SK-N-SH treated with all-trans-retinoic acid at 6 μM for 48 hours (cell line): ENCODE results near the gene NCKAP5.

ENCODE experiments used
- ATAC-seq: fragments of 200-7000 bp; cut with Tn5 transposase; 3 replicates; pipeline ENCODE4 v1.9.1; 2020; ENCODE audit warnings: mild to moderate bottlenecking, moderate library complexity
- ARNTL ChIP-seq: fragments of 450-650 bp; formaldehyde crosslinking; IDR thresholded peaks from 2 replicates; pipeline ENCODE4 v1.5.0; 2020; ENCODE audit warnings: low read depth, mild to moderate bottlenecking, moderate library complexity, borderline replicate concordance
- CSDC2 ChIP-seq: fragments of 250-450 bp; sonication (Bioruptor Pico); IDR thresholded peaks from 2 replicates; pipeline ENCODE4 v1.5.0; 2020; ENCODE audit warnings: mild to moderate bottlenecking, moderate library complexity
- ESRRG ChIP-seq: fragments of 250-450 bp; sonication (Bioruptor Pico); IDR thresholded peaks from 2 replicates; pipeline ENCODE4 v1.6.1; 2021; ENCODE audit warnings: mild to moderate bottlenecking
- GLIS3 ChIP-seq: fragments of 250-450 bp; sonication (Bioruptor Pico); IDR thresholded peaks from 2 replicates; pipeline ENCODE4 v1.5.0; 2020; ENCODE audit warnings: mild to moderate bottlenecking, moderate library complexity
- OSR1 ChIP-seq: fragments of 250-450 bp; sonication (Bioruptor Pico); IDR thresholded peaks from 2 replicates; pipeline ENCODE4 v1.8.0; 2022; ENCODE audit warnings: moderate library complexity, mild to moderate bottlenecking, inconsistent platforms
- PPARA ChIP-seq: fragments of 250-450 bp; sonication (Bioruptor Pico); IDR thresholded peaks from 2 replicates; pipeline ENCODE4 v1.5.0; 2020; ENCODE audit warnings: mild to moderate bottlenecking, borderline replicate concordance
- RARB ChIP-seq: fragments of 250-450 bp; sonication (Bioruptor Pico); IDR thresholded peaks from 2 replicates; pipeline ENCODE4 v1.8.0; 2021; ENCODE audit warnings: mild to moderate bottlenecking, moderate library complexity
- SNAI2 ChIP-seq: fragments of 250-450 bp; sonication (Bioruptor Pico); IDR thresholded peaks from 2 replicates; pipeline ENCODE4 v1.5.0; 2020; ENCODE audit warnings: mild to moderate bottlenecking, moderate library complexity
- TCF4 ChIP-seq: fragments of 250-450 bp; sonication (Bioruptor Pico); IDR thresholded peaks from 2 replicates; pipeline ENCODE4 v1.8.0; 2021; ENCODE audit warnings: mild to moderate bottlenecking, moderate library complexity, borderline replicate concordance
- TOX ChIP-seq: fragments of 250-450 bp; sonication (Bioruptor Pico); IDR thresholded peaks from 2 replicates; pipeline ENCODE4 v1.8.0; 2021; ENCODE audit warnings: mild to moderate bottlenecking, moderate library complexity, borderline replicate concordance
- ZC3H10 ChIP-seq: fragments of 250-450 bp; sonication (Bioruptor Pico); IDR thresholded peaks from 2 replicates; pipeline ENCODE4 v1.5.1; 2021; ENCODE audit warnings: mild to moderate bottlenecking, moderate library complexity
- ZFP3 ChIP-seq: fragments of 250-450 bp; sonication (Bioruptor Pico); IDR thresholded peaks from 2 replicates; pipeline ENCODE4 v1.5.0; 2020; ENCODE audit warnings: mild to moderate bottlenecking, moderate library complexity
- ZFP30 ChIP-seq: fragments of 450-650 bp; formaldehyde crosslinking; IDR thresholded peaks from 2 replicates; pipeline ENCODE4 v1.5.0; 2022; ENCODE audit warnings: mild to moderate bottlenecking, moderate library complexity
- ZNF565 ChIP-seq: fragments of 450-650 bp; formaldehyde crosslinking; conservative IDR thresholded peaks from 2 replicates; pipeline ENCODE4 v1.5.0; 2020; ENCODE audit warnings: low read depth, mild to moderate bottlenecking, moderate library complexity
- ZNF70 ChIP-seq: fragments of 450-650 bp; formaldehyde crosslinking; IDR thresholded peaks from 2 replicates; pipeline ENCODE4 v1.5.0; 2020; ENCODE audit warnings: mild to moderate bottlenecking, moderate library complexity
- ZNF8 ChIP-seq: fragments of 450-650 bp; formaldehyde crosslinking; IDR thresholded peaks from 2 replicates; pipeline ENCODE4 v1.5.0; 2020; ENCODE audit warnings: mild to moderate bottlenecking, moderate library complexity
- TF ChIP-seq, protein P1 (sequence below): fragments of 250-450 bp; sonication (Bioruptor Pico); IDR thresholded peaks from 2 replicates; pipeline ENCODE4 v1.5.1; 2021; ENCODE audit warnings: mild to moderate bottlenecking, moderate library complexity
- TF ChIP-seq, protein P2 (sequence below): fragments of 250-450 bp; sonication (Bioruptor Pico); IDR thresholded peaks from 2 replicates; pipeline ENCODE4 v1.5.1; 2020; ENCODE audit warnings: low read depth, mild to moderate bottlenecking, moderate library complexity
- TF ChIP-seq, protein P3 (sequence below): fragments of 250-450 bp; sonication (Bioruptor Pico); IDR thresholded peaks from 2 replicates; pipeline ENCODE4 v1.8.0; 2021; ENCODE audit warnings: low read depth, mild to moderate bottlenecking, moderate library complexity, borderline replicate concordance
- TF ChIP-seq, protein P4 (sequence below): fragments of 250-450 bp; sonication (Bioruptor Pico); IDR thresholded peaks from 2 replicates; pipeline ENCODE4 v1.5.0; 2020; ENCODE audit warnings: mild to moderate bottlenecking, moderate library complexity

The NCKAP5 gene

DNA sequence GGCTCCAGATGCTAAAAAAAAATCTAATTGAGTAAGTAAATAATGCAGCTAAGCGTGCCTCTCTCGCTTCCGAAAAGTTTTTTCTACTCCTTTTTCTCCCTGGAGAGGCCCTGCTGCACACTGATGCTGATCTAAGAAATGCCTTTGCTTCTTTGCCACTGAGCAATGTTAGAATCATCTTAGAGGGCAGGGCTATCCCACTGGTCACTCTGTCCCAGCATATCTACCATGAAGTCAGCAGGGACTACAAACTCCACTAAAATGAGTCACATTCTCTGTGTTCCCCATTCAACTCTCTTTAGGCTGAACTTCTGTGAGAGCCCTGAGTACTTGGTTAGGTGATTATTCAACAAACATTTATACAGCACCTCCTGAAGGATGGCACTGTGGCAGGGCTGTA lies 770.7 kb downstream of the NCKAP5 start (continued):
- TF ChIP-seq ARNTL (no peak), ZNF70 (CRISPR knock-in tag) (no peak), TCF4 (CRISPR knock-in tag) (no peak), RARB (CRISPR knock-in tag) (no peak), ZNF565 (CRISPR knock-in tag) (no peak), SNAI2 (CRISPR knock-in tag) (no peak)
- TF ChIP-seq, protein P1, sequence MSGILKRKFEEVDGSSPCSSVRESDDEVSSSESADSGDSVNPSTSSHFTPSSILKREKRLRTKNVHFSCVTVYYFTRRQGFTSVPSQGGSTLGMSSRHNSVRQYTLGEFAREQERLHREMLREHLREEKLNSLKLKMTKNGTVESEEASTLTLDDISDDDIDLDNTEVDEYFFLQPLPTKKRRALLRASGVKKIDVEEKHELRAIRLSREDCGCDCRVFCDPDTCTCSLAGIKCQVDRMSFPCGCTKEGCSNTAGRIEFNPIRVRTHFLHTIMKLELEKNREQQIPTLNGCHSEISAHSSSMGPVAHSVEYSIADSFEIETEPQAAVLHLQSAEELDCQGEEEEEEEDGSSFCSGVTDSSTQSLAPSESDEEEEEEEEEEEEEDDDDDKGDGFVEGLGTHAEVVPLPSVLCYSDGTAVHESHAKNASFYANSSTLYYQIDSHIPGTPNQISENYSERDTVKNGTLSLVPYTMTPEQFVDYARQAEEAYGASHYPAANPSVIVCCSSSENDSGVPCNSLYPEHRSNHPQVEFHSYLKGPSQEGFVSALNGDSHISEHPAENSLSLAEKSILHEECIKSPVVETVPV (CRISPR knock-in tag) = no peak

DNA sequence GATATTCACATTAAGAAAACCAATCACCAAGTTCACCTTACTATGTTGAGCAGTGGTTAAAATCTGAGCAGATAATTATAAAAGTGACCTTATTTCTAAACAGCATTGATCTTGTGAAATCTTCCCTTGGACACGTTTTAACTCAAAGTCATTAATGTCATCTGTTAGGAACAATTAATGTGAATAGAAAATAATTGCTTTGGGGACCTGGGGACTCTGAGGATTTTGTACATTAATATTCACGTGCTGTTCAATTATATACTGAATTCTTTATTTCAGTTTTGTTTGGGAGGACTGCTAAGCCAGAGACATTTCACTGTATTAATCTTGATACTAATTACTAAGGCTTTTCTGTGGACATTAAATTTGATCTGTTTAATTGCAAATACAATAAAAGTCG lies 771.2 kb downstream of the NCKAP5 start:
- no peak for TF ChIP-seq OSR1
- no peak for TF ChIP-seq ZC3H10 (CRISPR knock-in tag)
- no peak for TF ChIP-seq PPARA (CRISPR knock-in tag)
- TF ChIP-seq ARNTL = no peak
- no peak for TF ChIP-seq RARB (CRISPR knock-in tag)
- no peak for TF ChIP-seq TCF4 (CRISPR knock-in tag)
- no peak for TF ChIP-seq ZFP30
- no peak for TF ChIP-seq GLIS3 (CRISPR knock-in tag)
- TF ChIP-seq, protein P2, sequence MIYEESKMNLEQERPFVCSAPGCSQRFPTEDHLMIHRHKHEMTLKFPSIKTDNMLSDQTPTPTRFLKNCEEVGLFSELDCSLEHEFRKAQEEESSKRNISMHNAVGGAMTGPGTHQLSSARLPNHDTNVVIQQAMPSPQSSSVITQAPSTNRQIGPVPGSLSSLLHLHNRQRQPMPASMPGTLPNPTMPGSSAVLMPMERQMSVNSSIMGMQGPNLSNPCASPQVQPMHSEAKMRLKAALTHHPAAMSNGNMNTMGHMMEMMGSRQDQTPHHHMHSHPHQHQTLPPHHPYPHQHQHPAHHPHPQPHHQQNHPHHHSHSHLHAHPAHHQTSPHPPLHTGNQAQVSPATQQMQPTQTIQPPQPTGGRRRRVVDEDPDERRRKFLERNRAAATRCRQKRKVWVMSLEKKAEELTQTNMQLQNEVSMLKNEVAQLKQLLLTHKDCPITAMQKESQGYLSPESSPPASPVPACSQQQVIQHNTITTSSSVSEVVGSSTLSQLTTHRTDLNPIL (CRISPR knock-in tag) = no peak
- TF ChIP-seq, protein P3, sequence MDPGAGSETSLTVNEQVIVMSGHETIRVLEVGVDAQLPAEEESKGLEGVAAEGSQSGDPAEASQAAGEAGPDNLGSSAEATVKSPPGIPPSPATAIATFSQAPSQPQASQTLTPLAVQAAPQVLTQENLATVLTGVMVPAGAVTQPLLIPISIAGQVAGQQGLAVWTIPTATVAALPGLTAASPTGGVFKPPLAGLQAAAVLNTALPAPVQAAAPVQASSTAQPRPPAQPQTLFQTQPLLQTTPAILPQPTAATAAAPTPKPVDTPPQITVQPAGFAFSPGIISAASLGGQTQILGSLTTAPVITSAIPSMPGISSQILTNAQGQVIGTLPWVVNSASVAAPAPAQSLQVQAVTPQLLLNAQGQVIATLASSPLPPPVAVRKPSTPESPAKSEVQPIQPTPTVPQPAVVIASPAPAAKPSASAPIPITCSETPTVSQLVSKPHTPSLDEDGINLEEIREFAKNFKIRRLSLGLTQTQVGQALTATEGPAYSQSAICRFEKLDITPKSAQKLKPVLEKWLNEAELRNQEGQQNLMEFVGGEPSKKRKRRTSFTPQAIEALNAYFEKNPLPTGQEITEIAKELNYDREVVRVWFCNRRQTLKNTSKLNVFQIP (CRISPR knock-in tag) = no peak
- TF ChIP-seq, protein P1 (CRISPR knock-in tag) = no peak
- ATAC-seq = no peak

DNA sequence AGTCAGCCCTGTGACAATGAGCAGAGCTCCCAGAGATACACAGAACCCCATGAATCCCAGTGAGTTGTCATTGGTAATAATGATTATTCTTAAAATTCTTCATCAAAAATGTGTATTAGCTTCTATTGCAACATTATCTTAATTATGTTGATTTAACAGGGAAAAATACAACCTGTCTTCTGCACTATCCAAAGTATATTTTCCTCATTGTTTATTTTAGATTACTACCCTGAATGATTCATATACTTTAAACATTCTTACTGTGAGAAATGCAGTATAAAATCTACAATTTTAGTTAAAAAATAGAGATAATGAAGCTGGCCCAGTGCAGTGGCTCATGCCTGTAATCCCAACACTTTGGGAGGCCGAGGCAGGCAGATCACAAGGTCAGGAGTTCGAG lies 773.0 kb downstream of the NCKAP5 start:
- TF ChIP-seq CSDC2 (CRISPR knock-in tag) (no peak), GLIS3 (CRISPR knock-in tag) (no peak), RARB (CRISPR knock-in tag) (no peak), ZNF8 (no peak), ZFP30 (no peak), ZC3H10 (CRISPR knock-in tag) (no peak)
- no peak for ATAC-seq

DNA sequence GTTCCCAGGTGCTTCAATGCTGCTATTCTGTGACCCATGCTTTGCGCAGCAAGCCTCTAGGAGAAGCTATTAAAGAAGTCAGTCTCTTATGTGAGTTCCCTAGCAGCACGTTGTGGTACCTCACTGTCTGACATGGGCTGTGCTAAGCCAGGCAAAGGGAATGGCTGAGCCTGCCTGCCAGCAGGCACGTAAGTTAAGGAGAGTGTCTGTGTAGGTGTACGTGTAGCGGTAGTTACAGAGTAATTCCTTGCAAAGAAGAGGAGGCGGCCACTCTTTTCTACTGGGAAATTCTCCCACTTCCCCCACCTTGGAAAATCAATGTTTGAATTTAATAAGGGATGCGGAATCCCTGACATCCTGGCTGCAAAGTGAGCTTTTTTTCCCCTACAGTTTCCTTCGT lies 774.7 kb downstream of the NCKAP5 start:
- no peak for ATAC-seq
- TF ChIP-seq RARB (CRISPR knock-in tag) (no peak), ZC3H10 (CRISPR knock-in tag) (no peak), ESRRG (CRISPR knock-in tag) (no peak), ZNF8 (no peak), SNAI2 (CRISPR knock-in tag) (no peak), ZFP3 (CRISPR knock-in tag) (no peak), ZFP30 (no peak), ARNTL (no peak), TOX (CRISPR knock-in tag) (no peak)
- TF ChIP-seq, protein P4, sequence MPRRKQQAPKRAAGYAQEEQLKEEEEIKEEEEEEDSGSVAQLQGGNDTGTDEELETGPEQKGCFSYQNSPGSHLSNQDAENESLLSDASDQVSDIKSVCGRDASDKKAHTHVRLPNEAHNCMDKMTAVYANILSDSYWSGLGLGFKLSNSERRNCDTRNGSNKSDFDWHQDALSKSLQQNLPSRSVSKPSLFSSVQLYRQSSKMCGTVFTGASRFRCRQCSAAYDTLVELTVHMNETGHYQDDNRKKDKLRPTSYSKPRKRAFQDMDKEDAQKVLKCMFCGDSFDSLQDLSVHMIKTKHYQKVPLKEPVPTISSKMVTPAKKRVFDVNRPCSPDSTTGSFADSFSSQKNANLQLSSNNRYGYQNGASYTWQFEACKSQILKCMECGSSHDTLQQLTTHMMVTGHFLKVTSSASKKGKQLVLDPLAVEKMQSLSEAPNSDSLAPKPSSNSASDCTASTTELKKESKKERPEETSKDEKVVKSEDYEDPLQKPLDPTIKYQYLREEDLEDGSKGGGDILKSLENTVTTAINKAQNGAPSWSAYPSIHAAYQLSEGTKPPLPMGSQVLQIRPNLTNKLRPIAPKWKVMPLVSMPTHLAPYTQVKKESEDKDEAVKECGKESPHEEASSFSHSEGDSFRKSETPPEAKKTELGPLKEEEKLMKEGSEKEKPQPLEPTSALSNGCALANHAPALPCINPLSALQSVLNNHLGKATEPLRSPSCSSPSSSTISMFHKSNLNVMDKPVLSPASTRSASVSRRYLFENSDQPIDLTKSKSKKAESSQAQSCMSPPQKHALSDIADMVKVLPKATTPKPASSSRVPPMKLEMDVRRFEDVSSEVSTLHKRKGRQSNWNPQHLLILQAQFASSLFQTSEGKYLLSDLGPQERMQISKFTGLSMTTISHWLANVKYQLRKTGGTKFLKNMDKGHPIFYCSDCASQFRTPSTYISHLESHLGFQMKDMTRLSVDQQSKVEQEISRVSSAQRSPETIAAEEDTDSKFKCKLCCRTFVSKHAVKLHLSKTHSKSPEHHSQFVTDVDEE (CRISPR knock-in tag) = no peak
- TF ChIP-seq, all 23 proteins: peak for 0
